Glutamatergic neuron (in vitro differentiated cells): ENCODE results near the gene FRRS1. TPM values are rescaled to one million over a fixed set of nuclear protein-coding genes. Genes with fewer than 3 reads are reported as not detected.

Experiments used
- DNase-seq: peaks from one replicate; pipeline ENCODE4 v3.0.0; 2022
- H3K27ac Mint-ChIP-seq: one replicate; pipeline ENCODE4 v1.8.0; 2020; ENCODE audit warnings: mild to moderate bottlenecking, mixed read lengths, inconsistent platforms; ENCODE audit not compliant: unreplicated experiment
- H3K27me3 Mint-ChIP-seq: one replicate; pipeline ENCODE4 v1.8.0; 2020; ENCODE audit warnings: mild to moderate bottlenecking, moderate library complexity, mixed read lengths, inconsistent platforms; ENCODE audit not compliant: unreplicated experiment
- H3K36me3 Mint-ChIP-seq: one replicate; pipeline ENCODE4 v1.8.0; 2020; ENCODE audit warnings: mild to moderate bottlenecking, mixed read lengths, inconsistent platforms; ENCODE audit not compliant: unreplicated experiment
- H3K4me1 Mint-ChIP-seq: one replicate; pipeline ENCODE4 v1.8.0; 2020; ENCODE audit warnings: mild to moderate bottlenecking, low read depth, mixed read lengths, inconsistent platforms; ENCODE audit not compliant: unreplicated experiment
- H3K4me3 Mint-ChIP-seq: one replicate; pipeline ENCODE4 v1.8.0; 2020; ENCODE audit warnings: mild to moderate bottlenecking, mixed read lengths, inconsistent platforms; ENCODE audit not compliant: unreplicated experiment
- H3K9me3 Mint-ChIP-seq: one replicate; pipeline ENCODE4 v1.8.0; 2020; ENCODE audit warnings: mild to moderate bottlenecking, moderate library complexity, mixed read lengths, inconsistent platforms; ENCODE audit not compliant: unreplicated experiment
- total RNA-seq: library from RNA; stranded (reverse); fragmentation: NEBNext Ultra II Directional; extraction: Animal tissue kit (Norgen Biotek cat#: 25700); gene quantifications from one replicate; pipeline ENCODE4 v1.2.1, GENCODE V29; 2021; ENCODE audit not compliant: unreplicated experiment
- TF ChIP-seq, protein P1 (sequence below): fragments of 200-600 bp; sonication (generic); IDR thresholded peaks from one replicate; pipeline ENCODE4 v1.5.0; 2021; ENCODE audit not compliant: partially characterized antibody, unreplicated experiment

Gene FRRS1
- total RNA-seq, 1 donor from 2014 or later = 1.3 TPM

GRCh38 chr1:99665212-99665611 lies 101.2 kb downstream of the FRRS1 start:
- Mint-ChIP-seq H3K4me3 (no peak overlapping the region), H3K27me3 (no peaks in the 10 kb centered on the region), H3K27ac (no peak overlapping the region), H3K36me3 (no peaks in the 10 kb centered on the region), H3K4me1 (peaks cover 27% of the 10 kb centered on the region), H3K9me3 (peaks cover 2% of the 10 kb centered on the region)
- no peak for DNase-seq
- TF ChIP-seq, protein P1, sequence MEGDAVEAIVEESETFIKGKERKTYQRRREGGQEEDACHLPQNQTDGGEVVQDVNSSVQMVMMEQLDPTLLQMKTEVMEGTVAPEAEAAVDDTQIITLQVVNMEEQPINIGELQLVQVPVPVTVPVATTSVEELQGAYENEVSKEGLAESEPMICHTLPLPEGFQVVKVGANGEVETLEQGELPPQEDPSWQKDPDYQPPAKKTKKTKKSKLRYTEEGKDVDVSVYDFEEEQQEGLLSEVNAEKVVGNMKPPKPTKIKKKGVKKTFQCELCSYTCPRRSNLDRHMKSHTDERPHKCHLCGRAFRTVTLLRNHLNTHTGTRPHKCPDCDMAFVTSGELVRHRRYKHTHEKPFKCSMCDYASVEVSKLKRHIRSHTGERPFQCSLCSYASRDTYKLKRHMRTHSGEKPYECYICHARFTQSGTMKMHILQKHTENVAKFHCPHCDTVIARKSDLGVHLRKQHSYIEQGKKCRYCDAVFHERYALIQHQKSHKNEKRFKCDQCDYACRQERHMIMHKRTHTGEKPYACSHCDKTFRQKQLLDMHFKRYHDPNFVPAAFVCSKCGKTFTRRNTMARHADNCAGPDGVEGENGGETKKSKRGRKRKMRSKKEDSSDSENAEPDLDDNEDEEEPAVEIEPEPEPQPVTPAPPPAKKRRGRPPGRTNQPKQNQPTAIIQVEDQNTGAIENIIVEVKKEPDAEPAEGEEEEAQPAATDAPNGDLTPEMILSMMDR = no peak

DNA sequence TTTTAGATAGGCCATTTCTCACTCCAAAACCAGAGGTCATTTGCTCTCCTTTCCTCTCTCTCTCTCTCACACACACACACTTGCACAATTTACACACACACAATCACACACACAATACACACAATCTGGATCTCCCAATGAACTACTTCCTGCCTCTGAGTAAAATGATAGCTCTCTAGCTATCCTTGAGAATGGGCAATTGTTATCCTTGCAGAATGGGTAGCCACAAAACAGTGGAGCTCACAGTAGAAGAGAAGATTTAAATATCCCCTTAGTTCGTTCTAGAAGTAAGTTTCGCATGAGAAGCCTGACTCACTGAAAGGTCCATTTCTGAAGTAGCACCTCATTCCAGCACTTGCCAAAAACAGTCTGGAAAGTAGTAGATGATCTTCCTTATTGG lies 102.9 kb downstream of the FRRS1 start:
- Mint-ChIP-seq H3K9me3 (peaks cover 2% of the 10 kb centered on the region), H3K4me3 (no peak overlapping the region), H3K27me3 (no peaks in the 10 kb centered on the region), H3K4me1 (peaks cover 24% of the 10 kb centered on the region), H3K36me3 (no peaks in the 10 kb centered on the region), H3K27ac (no peak overlapping the region)
- DNase-seq = no peak
- TF ChIP-seq, protein P1 = no peak

- TF ChIP-seq, protein P1 = no peak
- peak overlapping the region; percentile 11 for H3K27ac Mint-ChIP-seq
- no peaks in the 10 kb centered on the region for H3K36me3 Mint-ChIP-seq
Observed at GRCh38 chr1:99662539-99663080, 103.8 kb downstream of the FRRS1 start.

DNA sequence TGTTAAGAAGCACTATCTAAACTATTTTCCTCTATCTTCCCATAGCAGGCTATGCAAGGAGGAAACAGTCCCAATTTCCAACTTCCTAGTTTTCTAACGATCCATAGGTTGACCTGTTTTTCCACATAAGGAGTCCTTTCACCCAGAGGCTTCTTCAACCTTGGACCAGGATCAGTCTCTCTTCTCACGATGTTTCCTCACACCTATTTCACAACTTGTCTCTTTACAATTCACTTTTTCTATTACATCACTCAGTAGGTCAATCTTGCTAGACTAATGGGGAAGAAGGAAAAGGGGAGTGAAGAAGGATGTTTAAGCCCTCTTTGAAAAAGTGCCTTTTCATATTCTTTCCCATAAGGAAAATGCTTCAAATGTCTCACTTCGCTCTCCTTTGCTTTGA lies 104.7 kb downstream of the FRRS1 start:
- no peak overlapping the region for H3K27ac Mint-ChIP-seq
- TF ChIP-seq, protein P1 = no peak
- no peak for DNase-seq
- no peaks in the 10 kb centered on the region for H3K36me3 Mint-ChIP-seq
- H3K4me3 Mint-ChIP-seq = no peak overlapping the region
- H3K9me3 Mint-ChIP-seq = peaks cover 2% of the 10 kb centered on the region
- H3K4me1 Mint-ChIP-seq = peaks cover 22% of the 10 kb centered on the region
- H3K27me3 Mint-ChIP-seq = no peaks in the 10 kb centered on the region

More at GRCh38 chr1:99662539-99663080, 103.8 kb downstream of the FRRS1 start:
- peaks cover 2% of the 10 kb centered on the region for H3K9me3 Mint-ChIP-seq
- H3K4me1 Mint-ChIP-seq = peaks cover 24% of the 10 kb centered on the region
- DNase-seq = peak; percentile 60
- H3K27me3 Mint-ChIP-seq = no peaks in the 10 kb centered on the region
- H3K4me3 Mint-ChIP-seq = no peak overlapping the region

DNA sequence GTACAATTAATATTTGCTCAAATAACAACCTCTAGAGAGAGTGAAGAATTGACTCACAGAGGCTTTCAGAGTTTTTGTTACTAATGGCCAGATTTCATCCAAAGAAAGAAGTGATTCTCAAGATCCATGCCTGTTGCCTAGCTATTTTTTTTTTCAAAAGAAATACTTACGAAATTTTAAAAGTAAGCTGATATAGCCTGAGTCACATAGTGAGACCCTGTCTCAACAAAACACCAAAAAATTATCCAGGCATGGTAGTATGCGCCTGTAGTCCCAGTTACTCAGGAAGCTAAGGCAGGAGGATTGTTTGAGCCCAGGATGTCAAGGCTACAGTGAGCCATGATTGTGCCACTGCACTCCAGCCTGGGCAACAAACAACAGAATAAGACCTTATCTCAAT lies 105.9 kb downstream of the FRRS1 start:
- Mint-ChIP-seq H3K4me3 (no peak overlapping the region), H3K9me3 (peaks cover 2% of the 10 kb centered on the region), H3K27me3 (no peaks in the 10 kb centered on the region), H3K36me3 (no peaks in the 10 kb centered on the region), H3K27ac (no peak overlapping the region), H3K4me1 (peaks cover 17% of the 10 kb centered on the region)
- DNase-seq = no peak
- TF ChIP-seq, protein P1 = no peak
